HG02884 (cell line): ENCODE data around the gene JMJD7.
A peak's percentile ranks its signal among the peaks of the same experiment; 100 is the strongest.

Source experiments
- ATAC-seq: cut with Tn5 transposase; IDR thresholded peaks from one replicate; pipeline ENCODE4 v1.9.1; 2021; ENCODE audit warnings: mild to moderate bottlenecking, moderate library complexity; ENCODE audit not compliant: unreplicated experiment

JMJD7 gene

GRCh38 chr15:41827880-41828806 is at the start of gene JMJD7:
Gene JMJD7 (plus strand): TSS chr15:41828092. CDS start chr15:41828125, 33 bp downstream.
- ATAC-seq = peak; percentile 56

- ATAC-seq = no peak
Observed at GRCh38 chr15:41778521-41778920, 49.4 kb upstream of the JMJD7 start.

- no peak for ATAC-seq
Observed at GRCh38 chr15:41779662-41780157, 48.2 kb upstream of the JMJD7 start.

- ATAC-seq = no peak
Observed at GRCh38 chr15:41780266-41780665, 47.6 kb upstream of the JMJD7 start.

GRCh38 chr15:41780727-41781126 is 47.2 kb upstream of the JMJD7 start:
- ATAC-seq = no peak

- no peak for ATAC-seq
Observed at GRCh38 chr15:41782371-41783282, 45.3 kb upstream of the JMJD7 start.

- ATAC-seq = no peak
Observed at GRCh38 chr15:41783296-41783695, 44.6 kb upstream of the JMJD7 start.

- ATAC-seq = no peak
Observed at GRCh38 chr15:41788262-41788661, 39.6 kb upstream of the JMJD7 start.

- no peak for ATAC-seq
Observed at GRCh38 chr15:41789236-41789635, 38.7 kb upstream of the JMJD7 start.

- ATAC-seq = no peak
Observed at GRCh38 chr15:41789662-41790061, 38.2 kb upstream of the JMJD7 start.

- ATAC-seq = no peak
Observed at GRCh38 chr15:41790169-41790568, 37.7 kb upstream of the JMJD7 start.

GRCh38 chr15:41790756-41791546 is 36.9 kb upstream of the JMJD7 start:
- ATAC-seq = no peak

- no peak for ATAC-seq
Observed at GRCh38 chr15:41791547-41791937, 36.4 kb upstream of the JMJD7 start.

- ATAC-seq = no peak
Observed at GRCh38 chr15:41792000-41792637, 35.8 kb upstream of the JMJD7 start.

- ATAC-seq = no peak
Observed at GRCh38 chr15:41794081-41794480, 33.8 kb upstream of the JMJD7 start.

GRCh38 chr15:41795996-41796856 is 31.7 kb upstream of the JMJD7 start:
- ATAC-seq = no peak

- ATAC-seq = no peak
Observed at GRCh38 chr15:41797201-41797944, 30.5 kb upstream of the JMJD7 start.
